NB4 (cell line): Measurements from ENCODE around the gene CCDC50.

Experiments used
- CTCF ChIP-seq: IDR thresholded peaks from one replicate; pipeline ENCODE4 v1.5.1; 2012; ENCODE audit warnings: low read depth, low read length
- POLR2A ChIP-seq: IDR thresholded peaks from 2 replicates; pipeline ENCODE4 v1.6.1; 2011; ENCODE audit warnings: mild to moderate bottlenecking; ENCODE audit not compliant: insufficient read length; ENCODE audit errors: extremely low read depth

GRCh38 chr3:191380001-191380400, 50.8 kb downstream of the CCDC50 start:
- TF ChIP-seq CTCF (no peak), POLR2A (no peak)
